Activated CD4-positive, alpha-beta memory T cell treated with anti-CD3 and anti-CD28 coated beads for 36 hours (primary cell): Measurements from ENCODE around the gene FAM221B. TPM values are rescaled to one million over a fixed set of nuclear protein-coding genes. Genes with fewer than 3 reads are reported as not detected.

Experiments used
- CTCF ChIA-PET: fragments of 350-600 bp; sonication (Branson Sonifier 250); formaldehyde crosslinking; loops from one replicate; lab custom pipeline; 2021; ENCODE audit warnings: antibody characterized with exemption, inconsistent platforms; lab: Charles Lee
- POLR2A ChIA-PET: fragments of 350-600 bp; sonication (Branson Sonifier 250); formaldehyde crosslinking; loops from one replicate; lab custom pipeline; 2021; ENCODE audit warnings: antibody characterized with exemption; lab: Charles Lee
- DNase-seq: peaks from one replicate; pipeline ENCODE4 v3.0.0-alpha.2; 2020
- H3K27ac Mint-ChIP-seq: one replicate; pipeline ENCODE4 v1.8.0; 2021; ENCODE audit warnings: mixed read lengths
- H3K27me3 Mint-ChIP-seq: one replicate; pipeline ENCODE4 v1.8.0; 2021; ENCODE audit warnings: mixed read lengths
- H3K36me3 Mint-ChIP-seq: one replicate; pipeline ENCODE4 v1.8.0; 2021; ENCODE audit warnings: mixed read lengths
- H3K4me1 Mint-ChIP-seq: one replicate; pipeline ENCODE4 v1.8.0; 2021; ENCODE audit warnings: low read depth, mixed read lengths
- H3K4me3 Mint-ChIP-seq: one replicate; pipeline ENCODE4 v1.8.0; 2021; ENCODE audit warnings: mild to moderate bottlenecking, mixed read lengths
- H3K9me3 Mint-ChIP-seq: one replicate; pipeline ENCODE4 v1.8.0; 2021; ENCODE audit warnings: mixed read lengths
- intact Hi-C: fragments of 100-400 bp; cut with micrococcal nuclease; formaldehyde crosslinking; loops from one replicate; pipeline ENCODE4 v1.15.1; 2023
- total RNA-seq, 2 experiments: library from RNA; stranded (reverse); gene quantifications; one replicate each; pipeline ENCODE4 v1.2.3, GENCODE V29; 2021

FAM221B gene
- total RNA-seq, 2 experiments from 2014 or later, result not detected

DNA sequence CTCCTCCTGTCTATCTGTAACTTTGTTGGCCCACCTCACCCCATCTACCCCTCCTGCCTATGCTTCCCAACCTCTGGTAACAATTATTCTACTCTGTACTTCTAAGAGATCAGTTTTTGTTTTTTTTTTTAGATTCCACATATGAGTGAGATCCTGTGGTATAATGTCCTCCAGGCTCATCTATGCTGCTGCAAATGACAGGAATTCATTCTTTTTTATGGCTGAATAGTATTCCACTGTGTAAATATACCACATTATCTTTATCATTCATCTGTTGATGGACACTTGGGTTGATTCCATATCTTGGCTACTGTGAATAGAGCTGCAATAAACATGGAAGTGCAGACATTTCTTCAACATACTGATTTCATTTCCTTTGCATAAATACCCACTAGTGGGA lies 45.1 kb downstream of the FAM221B start:
- CTCF ChIA-PET, result interaction anchor here (1.2 to 2.5 kb wide), 2 partner anchors 22 to 99 kb away, joined by 3 to 7 read pairs; no protein-coding TSS in a partner anchor
- POLR2A ChIA-PET, result no interaction called here
- Mint-ChIP-seq H3K36me3 (peaks cover 10% of the 10 kb centered on the region), H3K4me1 (no peaks in the 10 kb centered on the region), H3K9me3 (no peaks in the 10 kb centered on the region), H3K4me3 (no peak overlapping the region), H3K27me3 (no peaks in the 10 kb centered on the region), H3K27ac (no peak overlapping the region)
- intact Hi-C loops, result no loop called here
- no peak for DNase-seq

- CTCF ChIA-PET, result interaction anchor here (1.2 to 2.5 kb wide), 3 partner anchors 9 to 101 kb away, joined by 3 to 8 read pairs (median 7); no protein-coding TSS in a partner anchor
Observed at GRCh38 chr9:35781066-35781465, 47.5 kb downstream of the FAM221B start.

DNA sequence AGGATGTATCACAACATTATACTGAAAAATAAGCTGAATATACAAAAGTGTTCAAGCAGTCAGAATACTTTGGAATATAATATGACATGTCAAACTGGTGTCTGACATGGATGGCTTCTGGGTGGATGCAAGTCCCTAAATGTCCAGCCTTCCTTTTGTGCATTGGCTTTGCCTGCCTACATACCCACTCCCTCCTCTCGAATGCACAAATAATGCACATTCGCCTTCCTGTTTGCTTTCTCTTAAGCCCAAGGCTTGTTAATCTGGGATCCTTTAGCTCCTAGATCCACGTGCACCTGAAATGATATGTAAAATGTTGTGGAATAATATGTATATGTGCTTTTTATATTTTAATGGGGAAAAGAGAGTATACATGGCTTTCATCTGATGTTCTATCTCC lies 50.0 kb downstream of the FAM221B start:
- ChIA-PET CTCF (interaction anchor here (1.3 to 2.2 kb wide), 3 partner anchors 12 to 104 kb away, joined by 7 to 11 read pairs (median 11); no protein-coding TSS in a partner anchor), POLR2A (no interaction called here)
- no peak overlapping the region for H3K27ac Mint-ChIP-seq
- intact Hi-C loops, result no loop called here
- H3K27me3 Mint-ChIP-seq, result no peaks in the 10 kb centered on the region
- DNase-seq, result no peak
- H3K4me1 Mint-ChIP-seq, result no peaks in the 10 kb centered on the region
- no peak overlapping the region for H3K4me3 Mint-ChIP-seq
- H3K36me3 Mint-ChIP-seq, result peaks cover 3% of the 10 kb centered on the region
- no peaks in the 10 kb centered on the region for H3K9me3 Mint-ChIP-seq

More at GRCh38 chr9:35781066-35781465, 47.5 kb downstream of the FAM221B start:
- Mint-ChIP-seq H3K27me3 (no peaks in the 10 kb centered on the region), H3K9me3 (no peaks in the 10 kb centered on the region), H3K36me3 (peaks cover 10% of the 10 kb centered on the region), H3K4me3 (no peak overlapping the region), H3K27ac (no peak overlapping the region), H3K4me1 (no peaks in the 10 kb centered on the region)
- no peak for DNase-seq
- intact Hi-C loops, result no loop called here
- POLR2A ChIA-PET, result no interaction called here

- H3K4me1 Mint-ChIP-seq, result no peaks in the 10 kb centered on the region
- ChIA-PET POLR2A (no interaction called here), CTCF (interaction anchor here (1.2 to 2.2 kb wide), 4 partner anchors 13 to 41 kb away, joined by 3 to 7 read pairs (median 6); no protein-coding TSS in a partner anchor)
- no peaks in the 10 kb centered on the region for H3K36me3 Mint-ChIP-seq
- H3K9me3 Mint-ChIP-seq, result no peaks in the 10 kb centered on the region
- H3K27me3 Mint-ChIP-seq, result no peaks in the 10 kb centered on the region
- H3K4me3 Mint-ChIP-seq, result no peak overlapping the region
- intact Hi-C loops, result no loop called here
- no peak overlapping the region for H3K27ac Mint-ChIP-seq
- no peak for DNase-seq
Observed at GRCh38 chr9:35776018-35776417, 52.5 kb downstream of the FAM221B start.

DNA sequence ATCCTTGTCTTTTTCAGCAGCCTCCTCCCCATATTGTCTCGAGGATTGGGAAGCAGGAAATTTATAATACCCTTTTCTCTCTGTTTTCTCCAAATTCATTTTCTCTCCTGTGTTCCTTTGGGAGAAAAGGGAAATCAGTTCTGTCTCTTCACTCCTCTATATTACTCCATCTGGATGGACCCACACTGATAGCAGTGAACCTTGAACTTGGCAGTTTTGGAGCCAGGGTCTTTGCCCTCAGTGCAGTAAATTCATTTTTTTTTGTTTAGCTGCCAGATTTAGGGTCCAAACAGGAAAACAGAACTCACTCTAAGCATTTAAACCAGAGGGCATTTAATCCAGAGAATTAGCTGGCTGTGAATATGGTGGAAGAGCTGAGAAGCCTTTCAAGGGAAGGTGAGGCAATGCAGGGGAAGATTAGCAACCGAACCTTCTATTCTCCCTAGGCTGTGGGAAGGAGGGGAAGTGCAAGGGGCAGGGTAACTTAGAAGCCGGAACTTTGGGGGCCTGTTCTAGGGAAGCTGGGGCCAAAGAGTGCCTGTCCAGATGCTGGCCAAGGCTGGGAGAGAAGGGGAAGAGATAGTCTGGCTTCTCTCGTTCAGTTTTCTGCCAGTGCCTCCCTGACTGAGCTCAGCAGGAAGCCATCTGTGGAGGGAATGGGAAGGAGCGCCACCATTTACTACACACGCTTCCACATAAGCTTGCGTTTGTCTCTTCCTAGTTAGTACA lies 53.5 kb downstream of the FAM221B start:
- H3K4me1 Mint-ChIP-seq, result no peaks in the 10 kb centered on the region
- no peak overlapping the region for H3K27ac Mint-ChIP-seq
- no peak for DNase-seq
- no peaks in the 10 kb centered on the region for H3K9me3 Mint-ChIP-seq
- no peaks in the 10 kb centered on the region for H3K36me3 Mint-ChIP-seq
- intact Hi-C loops, result no loop called here
- no peak overlapping the region for H3K4me3 Mint-ChIP-seq
- ChIA-PET POLR2A (no interaction called here), CTCF (interaction anchor here (0.7 to 2.2 kb wide), 6 partner anchors 14 to 40 kb away, joined by 3 to 7 read pairs (median 4); no protein-coding TSS in a partner anchor)
- no peaks in the 10 kb centered on the region for H3K27me3 Mint-ChIP-seq

- Mint-ChIP-seq H3K27me3 (no peaks in the 10 kb centered on the region), H3K4me3 (no peak overlapping the region), H3K36me3 (no peaks in the 10 kb centered on the region), H3K9me3 (no peaks in the 10 kb centered on the region), H3K27ac (no peak overlapping the region), H3K4me1 (no peaks in the 10 kb centered on the region)
- POLR2A ChIA-PET, result interaction anchor here (1.6 kb wide), 1 partner anchor 11 kb away, joined by 3 read pairs; no protein-coding TSS in a partner anchor
- intact Hi-C loops, result no loop called here
- no peak for DNase-seq
- CTCF ChIA-PET, result interaction anchor here (1.2 kb wide), 3 partner anchors 18 to 110 kb away, joined by 3 to 7 read pairs (median 3); no protein-coding TSS in a partner anchor
Observed at GRCh38 chr9:35771943-35772342, 56.6 kb downstream of the FAM221B start.

- CTCF ChIA-PET, result interaction anchor here (1.0 to 1.2 kb wide), 4 partner anchors 19 to 110 kb away, joined by 3 to 7 read pairs (median 3); no protein-coding TSS in a partner anchor
- intact Hi-C loops, result no loop called here
- H3K27ac Mint-ChIP-seq, result no peak overlapping the region
- no peak overlapping the region for H3K4me3 Mint-ChIP-seq
- no peaks in the 10 kb centered on the region for H3K4me1 Mint-ChIP-seq
- no peaks in the 10 kb centered on the region for H3K36me3 Mint-ChIP-seq
- H3K27me3 Mint-ChIP-seq, result no peaks in the 10 kb centered on the region
- POLR2A ChIA-PET, result no interaction called here
- no peaks in the 10 kb centered on the region for H3K9me3 Mint-ChIP-seq
- no peak for DNase-seq
Observed at GRCh38 chr9:35771534-35771933, 57.0 kb downstream of the FAM221B start.

- H3K4me3 Mint-ChIP-seq, result no peak overlapping the region
Observed at GRCh38 chr9:35771075-35771433, 57.5 kb downstream of the FAM221B start.

DNA sequence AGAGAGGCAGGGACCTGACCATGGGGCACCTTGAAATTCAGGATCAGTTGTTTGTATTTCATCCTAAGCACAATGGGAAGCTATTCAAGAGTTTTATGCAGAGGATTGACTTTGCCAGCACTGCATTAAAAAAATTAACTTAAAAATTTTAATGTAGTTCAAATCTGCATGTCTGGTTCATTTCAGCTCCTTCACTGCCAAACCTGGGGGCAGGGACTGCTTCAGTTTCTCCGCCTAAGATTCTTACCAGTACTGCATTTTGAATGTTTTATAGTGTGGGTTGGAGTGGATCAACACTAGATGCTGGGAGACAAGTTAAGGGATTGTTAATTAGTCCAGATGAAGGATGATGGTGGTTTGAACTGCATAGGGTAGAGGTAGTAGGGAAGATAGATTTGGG lies 58.8 kb downstream of the FAM221B start:
- POLR2A ChIA-PET, result no interaction called here
- intact Hi-C loops, result no loop called here
- CTCF ChIA-PET, result interaction anchor here (0.7 to 1.5 kb wide), 4 partner anchors 19 to 158 kb away, joined by 3 to 4 read pairs (median 3); no protein-coding TSS in a partner anchor
- H3K9me3 Mint-ChIP-seq, result no peaks in the 10 kb centered on the region
- H3K27me3 Mint-ChIP-seq, result no peaks in the 10 kb centered on the region
- no peak for DNase-seq
- no peak overlapping the region for H3K4me3 Mint-ChIP-seq
- peaks cover 5% of the 10 kb centered on the region for H3K4me1 Mint-ChIP-seq
- no peak overlapping the region for H3K27ac Mint-ChIP-seq
- H3K36me3 Mint-ChIP-seq, result no peaks in the 10 kb centered on the region

More at GRCh38 chr9:35771075-35771433, 57.5 kb downstream of the FAM221B start:
- H3K27me3 Mint-ChIP-seq, result no peaks in the 10 kb centered on the region
- no peaks in the 10 kb centered on the region for H3K36me3 Mint-ChIP-seq
- ChIA-PET CTCF (interaction anchor here (0.6 to 1.2 kb wide), 5 partner anchors 8 to 111 kb away, joined by 3 to 7 read pairs (median 3); no protein-coding TSS in a partner anchor), POLR2A (no interaction called here)
- no peak for DNase-seq
- no peak overlapping the region for H3K27ac Mint-ChIP-seq
- intact Hi-C loops, result no loop called here
- no peaks in the 10 kb centered on the region for H3K9me3 Mint-ChIP-seq
- peaks cover 4% of the 10 kb centered on the region for H3K4me1 Mint-ChIP-seq

DNA sequence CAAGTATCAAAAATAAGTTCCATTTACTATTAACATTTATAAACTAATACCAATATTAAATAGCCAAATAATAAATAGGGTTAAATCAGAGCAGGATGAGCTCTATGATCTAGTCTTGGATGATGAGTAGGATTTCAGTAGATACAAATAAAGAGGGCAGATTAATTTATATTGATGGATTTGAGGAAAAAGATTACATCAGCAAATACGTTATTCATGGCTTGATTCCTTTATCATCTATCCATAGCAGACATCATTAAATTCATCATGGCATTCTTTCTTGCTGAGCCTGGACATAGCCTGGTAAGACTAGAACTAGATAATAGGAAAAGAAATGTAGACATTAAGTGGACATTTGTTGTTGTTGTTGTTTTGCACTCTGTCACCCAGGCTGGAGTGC lies 61.1 kb downstream of the FAM221B start:
- POLR2A ChIA-PET, result no interaction called here
- no peak overlapping the region for H3K27ac Mint-ChIP-seq
- no peaks in the 10 kb centered on the region for H3K36me3 Mint-ChIP-seq
- H3K9me3 Mint-ChIP-seq, result no peaks in the 10 kb centered on the region
- H3K4me1 Mint-ChIP-seq, result peaks cover 5% of the 10 kb centered on the region
- intact Hi-C loops, result no loop called here
- H3K27me3 Mint-ChIP-seq, result no peaks in the 10 kb centered on the region
- CTCF ChIA-PET, result interaction anchor here (1.0 kb wide), 1 partner anchor 115 kb away, joined by 4 read pairs; no protein-coding TSS in a partner anchor
- DNase-seq, result no peak
- H3K4me3 Mint-ChIP-seq, result no peak overlapping the region

DNA sequence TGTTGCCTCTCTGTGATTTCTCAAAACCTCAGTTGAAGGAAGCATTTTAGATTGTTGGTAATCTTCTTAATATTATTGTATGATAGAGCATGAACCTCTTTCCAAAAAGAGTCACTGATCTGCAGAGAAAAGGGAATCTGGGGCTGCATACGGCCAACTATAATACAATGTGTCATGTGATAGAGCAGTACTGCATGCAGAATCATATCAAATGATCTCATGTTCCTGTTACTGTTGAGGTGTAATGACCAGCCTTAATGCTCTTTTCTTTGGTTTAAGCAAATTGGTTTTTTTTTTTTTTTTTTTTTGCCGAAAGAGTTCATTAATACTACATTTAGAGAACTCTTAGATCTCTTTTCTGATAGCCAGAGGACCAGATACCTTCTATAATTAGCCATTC lies 61.5 kb downstream of the FAM221B start:
- CTCF ChIA-PET, result interaction anchor here (1.0 kb wide), 1 partner anchor 115 kb away, joined by 4 read pairs; no protein-coding TSS in a partner anchor
- Mint-ChIP-seq H3K27me3 (no peaks in the 10 kb centered on the region), H3K4me1 (peaks cover 8% of the 10 kb centered on the region), H3K9me3 (no peaks in the 10 kb centered on the region), H3K4me3 (no peak overlapping the region), H3K27ac (no peak overlapping the region), H3K36me3 (no peaks in the 10 kb centered on the region)
- intact Hi-C loops, result no loop called here
- no peak for DNase-seq
- POLR2A ChIA-PET, result no interaction called here
